ENCODE measurements around the gene CEP128.
A peak's percentile ranks its signal among the peaks of the same experiment; 100 is the strongest.
"Not testable (repeated sequence)": the region's sequence is repeated elsewhere in the genome, so short reads cannot be mapped to it uniquely, and the experiment has no call there.

Gene CEP128

GRCh38 chr14:80941241-80942185 is at the start of gene CEP128:
TSS of gene CEP128 (minus strand) at chr14:80941738.
- peak; percentile 89 to 93 for DNase-seq

- DNase-seq: no peak
Measured at GRCh38 chr14:80988735-80989429, 47.3 kb upstream of the CEP128 start.

- no peak for DNase-seq
Measured at GRCh38 chr14:80988192-80988591, 46.7 kb upstream of the CEP128 start.

DNA sequence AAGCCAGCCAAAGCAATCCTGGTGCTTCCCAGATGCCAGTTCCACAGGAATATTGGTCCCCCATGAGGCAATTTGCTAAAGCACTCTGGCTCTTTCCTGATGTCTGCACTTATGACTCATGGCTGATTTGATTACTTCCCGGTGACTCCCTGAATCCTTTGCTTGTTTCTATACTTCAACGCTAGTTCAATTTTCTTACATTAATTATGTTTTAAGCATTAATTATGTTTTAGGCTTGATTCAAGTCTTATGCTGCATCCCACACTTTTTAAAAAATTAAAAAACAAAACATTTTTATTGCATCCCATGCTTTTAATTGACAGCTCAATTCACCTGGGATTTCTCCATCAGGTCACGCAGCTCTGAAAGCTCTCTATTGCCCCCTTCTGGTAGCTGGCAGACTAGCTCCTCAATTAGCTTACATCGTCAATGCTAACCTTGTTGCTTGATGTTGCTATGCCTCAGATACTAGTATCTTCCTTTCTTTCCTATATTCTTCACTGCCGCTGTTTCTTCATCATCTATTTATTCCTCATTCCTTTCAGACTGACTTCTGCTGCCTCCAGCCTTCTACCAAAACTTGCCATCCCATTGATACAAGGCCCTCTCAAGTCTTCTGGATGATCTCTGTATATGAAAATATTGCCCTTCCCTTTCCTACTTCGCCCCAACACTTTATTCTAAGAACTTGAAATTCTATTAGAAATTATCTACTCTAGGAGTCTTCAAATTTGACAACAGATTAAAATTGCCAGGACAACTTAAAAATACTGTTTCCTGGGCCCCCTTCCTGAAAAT is 45.9 kb upstream of the CEP128 start:
- DNase-seq: peak; percentile 65 to 72

- DNase-seq: no peak
Measured at GRCh38 chr14:80982711-80983110, 41.2 kb upstream of the CEP128 start.

GRCh38 chr14:80981673-80982072 is 40.1 kb upstream of the CEP128 start:
- no peak for DNase-seq

DNA sequence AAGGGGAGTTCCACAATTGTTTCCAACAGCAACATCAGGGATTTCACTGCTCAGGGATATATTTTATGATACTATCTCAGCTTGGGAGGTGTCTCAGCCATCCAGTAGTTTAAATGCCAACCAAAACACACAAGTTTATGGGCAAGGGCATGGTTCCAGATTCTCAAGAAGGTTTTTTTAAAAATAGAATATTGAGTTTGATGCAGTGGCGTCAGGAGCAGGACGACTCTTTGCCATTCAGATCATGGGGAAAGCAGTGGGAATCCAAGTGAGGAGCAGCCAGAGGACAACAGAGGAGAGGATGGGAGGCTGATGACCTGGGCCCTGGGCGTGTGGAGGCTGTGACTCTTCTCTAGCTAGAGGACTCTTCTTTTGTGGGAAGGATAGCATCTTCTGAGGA is 39.6 kb upstream of the CEP128 start:
- DNase-seq: no peak

DNA sequence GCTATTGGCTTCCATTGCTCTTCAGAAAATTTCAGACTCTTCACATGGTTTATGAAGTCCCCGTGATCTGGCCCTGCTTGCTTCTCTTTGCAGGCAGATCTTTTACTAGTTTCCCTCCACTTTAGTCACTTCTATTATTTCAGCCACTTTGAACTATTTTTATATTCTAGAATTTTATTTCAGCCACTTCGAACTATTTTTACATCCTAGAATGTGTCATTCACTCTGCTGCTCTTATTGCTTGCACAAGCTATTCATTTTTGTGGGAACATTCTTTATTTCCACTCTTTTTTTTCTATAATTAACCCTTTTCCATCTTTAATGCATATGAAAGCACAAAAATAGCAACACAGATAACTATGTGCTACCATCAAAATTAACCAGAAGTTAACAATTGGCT is 38.4 kb upstream of the CEP128 start:
- no peak for DNase-seq

DNA sequence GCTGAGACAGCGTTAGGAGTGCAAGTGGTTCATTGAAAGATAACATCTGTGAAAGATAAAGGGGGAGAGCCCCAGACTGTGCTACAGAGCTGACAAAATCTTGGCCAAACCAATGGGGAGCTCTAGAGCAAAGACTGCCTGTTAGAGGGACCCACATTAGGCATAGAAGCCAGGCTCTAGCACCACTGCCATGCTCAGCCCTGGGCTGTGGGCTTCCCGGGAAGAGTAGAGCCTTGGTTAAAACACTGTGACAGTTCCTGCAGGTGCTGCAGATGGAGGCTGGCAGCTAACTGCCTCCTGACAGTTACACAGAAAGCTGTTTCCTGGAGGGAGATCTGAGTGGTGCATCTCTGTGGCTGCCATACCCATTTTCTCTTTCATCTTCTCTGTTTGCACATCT is 36.9 kb upstream of the CEP128 start:
- peak in 1 of 2 experiments; percentile 13 for DNase-seq

- no peak for DNase-seq
Measured at GRCh38 chr14:80977221-80977620, 35.7 kb upstream of the CEP128 start.

GRCh38 chr14:80974679-80975078 is 33.1 kb upstream of the CEP128 start:
- no peak for DNase-seq

GRCh38 chr14:80973931-80974641 is 32.5 kb upstream of the CEP128 start:
- no peak for DNase-seq

GRCh38 chr14:80965037-80965436 is 23.5 kb upstream of the CEP128 start:
- DNase-seq: no peak

DNA sequence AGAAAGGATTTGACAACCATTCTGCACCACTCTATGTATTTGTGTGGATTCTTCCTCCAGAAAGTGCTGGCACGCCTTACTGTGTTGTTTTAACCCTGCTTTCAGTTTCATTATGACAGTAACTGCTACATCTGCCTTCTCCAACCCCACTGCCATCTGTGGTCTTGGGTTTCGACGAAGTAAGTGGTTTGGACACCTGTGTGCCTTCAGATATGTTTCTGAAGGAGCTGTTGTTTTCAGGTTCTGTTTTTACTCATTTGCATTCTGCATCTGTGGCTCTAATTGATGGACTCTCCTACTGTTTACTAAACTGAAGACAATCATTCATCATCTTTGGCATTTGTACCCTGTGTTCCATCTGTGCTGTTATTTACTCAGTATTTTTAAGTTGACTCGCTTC is 18.0 kb upstream of the CEP128 start:
- peak; percentile 26 to 52 for DNase-seq

DNA sequence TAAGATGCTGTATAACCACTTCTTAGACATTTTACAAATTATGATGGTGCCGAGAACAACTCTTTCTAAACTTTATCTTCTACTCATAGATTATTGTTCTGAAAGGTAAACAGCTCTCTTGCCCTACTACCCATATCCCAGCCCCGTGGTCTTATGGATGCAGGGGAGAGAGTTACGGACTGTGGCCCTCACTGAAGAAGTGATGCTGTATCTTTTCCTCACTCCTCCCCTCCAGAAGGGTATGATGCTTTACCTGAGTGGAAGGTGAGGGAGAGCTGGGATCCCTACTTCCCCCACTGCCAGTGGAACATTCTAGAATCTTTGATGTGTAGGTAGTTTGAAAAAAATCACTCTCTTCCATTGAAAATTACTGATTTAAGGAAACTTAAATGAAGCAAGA is 17.4 kb upstream of the CEP128 start:
- no peak for DNase-seq

GRCh38 chr14:80958226-80958625 is 16.7 kb upstream of the CEP128 start:
- no peak for DNase-seq

GRCh38 chr14:80957613-80958012 is 16.1 kb upstream of the CEP128 start:
- DNase-seq: no peak

GRCh38 chr14:80956922-80957321 is 15.4 kb upstream of the CEP128 start:
- no peak for DNase-seq

DNA sequence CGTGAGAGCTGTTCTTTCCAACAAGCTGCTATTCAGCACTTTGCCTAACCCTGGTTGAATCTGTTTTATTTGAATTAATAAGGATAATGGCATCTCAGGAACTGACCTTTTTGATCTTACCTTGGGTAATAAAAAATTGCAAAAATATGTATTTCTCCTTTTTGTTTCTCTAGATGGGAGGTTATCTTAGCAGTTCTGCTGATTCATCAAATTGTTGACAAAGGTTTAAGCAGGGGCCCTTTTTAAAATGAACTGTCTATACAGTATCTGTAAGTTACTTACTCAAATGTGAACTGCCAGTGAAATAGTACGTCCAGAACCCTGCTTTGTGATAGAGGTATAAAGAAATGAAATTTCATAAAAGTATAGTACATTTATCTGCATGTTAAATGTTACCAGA is 14.6 kb upstream of the CEP128 start:
- DNase-seq: no peak

GRCh38 chr14:80955416-80955941 is 13.9 kb upstream of the CEP128 start, which contains the start of gene TSHR:
TSS of gene TSHR (plus strand) at chr14:80955621. CDS start at chr14:80955681, 60 bp downstream.
- DNase-seq: peak in 1 of 2 experiments; percentile 16

- DNase-seq: peak; percentile 74 to 80
Measured at GRCh38 chr14:80954687-80955299, 13.3 kb upstream of the CEP128 start.

DNA sequence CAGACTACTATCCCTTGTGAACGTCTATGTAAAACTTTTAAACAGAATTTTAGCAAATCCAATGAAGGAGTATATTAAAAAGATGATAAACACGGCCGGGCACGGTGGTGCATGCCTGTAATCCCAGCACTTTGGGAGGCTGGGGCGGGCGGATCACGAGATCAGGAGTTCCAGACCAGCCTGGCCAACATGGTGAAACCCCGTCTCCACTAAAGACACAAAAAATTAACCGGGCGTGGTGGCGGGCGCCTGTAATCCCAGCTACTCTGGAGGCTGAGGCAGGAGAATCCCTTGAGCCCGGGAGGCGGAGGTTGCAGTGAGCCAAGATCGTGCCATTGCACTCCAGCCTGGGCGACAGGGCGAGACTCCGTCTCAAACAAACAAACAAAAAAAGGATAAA is 11.7 kb upstream of the CEP128 start:
- not testable (repeated sequence) for DNase-seq

All from activated CD4-positive, alpha-beta T cell treated with anti-CD3 and anti-CD28 coated beads, Interleukin-2, amount 50 U/mL, for 48 hours (primary cell).